NCI-H2107 (cell line): Measurements from ENCODE around the gene HAS3.
A peak's percentile ranks its signal among the peaks of the same experiment; 100 is the strongest.
"Not testable (repeated sequence)": the region's sequence is repeated elsewhere in the genome, so short reads cannot be mapped to it uniquely, and the experiment has no call there.

ENCODE experiments used
- DNase-seq: peaks from one replicate; lab custom pipeline; 2025; lab: John Stamatoyannopoulos, UW

HAS3 gene

GRCh38 chr16:69116906-69117305 is 11.5 kb downstream of the HAS3 start:
- DNase-seq = no peak

GRCh38 chr16:69118468-69118867 is 13.0 kb downstream of the HAS3 start:
- no peak for DNase-seq

- DNase-seq = no peak
These were observed 13.5 kb downstream of the HAS3 start for GRCh38 chr16:69118994-69119393.

GRCh38 chr16:69119536-69119935 is 14.1 kb downstream of the HAS3 start:
- no peak for DNase-seq

GRCh38 chr16:69120096-69120664 is 14.7 kb downstream of the HAS3 start:
- no peak for DNase-seq

- DNase-seq = peak; percentile 65
These were observed 18.5 kb downstream of the HAS3 start for GRCh38 chr16:69123910-69124309.

GRCh38 chr16:69124406-69124805 is 19.0 kb downstream of the HAS3 start:
- not testable (repeated sequence) for DNase-seq

- not testable (repeated sequence) for DNase-seq
These were observed 19.5 kb downstream of the HAS3 start for GRCh38 chr16:69124961-69125360.

GRCh38 chr16:69126221-69126620 is 20.8 kb downstream of the HAS3 start:
- DNase-seq = no peak

GRCh38 chr16:69126801-69127200 is 21.3 kb downstream of the HAS3 start:
- DNase-seq = not testable (repeated sequence)

- DNase-seq = no peak
These were observed 22.6 kb downstream of the HAS3 start for GRCh38 chr16:69127966-69128510.

- no peak for DNase-seq
These were observed 25.0 kb downstream of the HAS3 start for GRCh38 chr16:69130461-69130860.

- DNase-seq = no peak
These were observed 25.9 kb downstream of the HAS3 start for GRCh38 chr16:69131167-69131838.

- peak; percentile 59 for DNase-seq
These were observed 26.5 kb downstream of the HAS3 start for GRCh38 chr16:69131839-69132423.

GRCh38 chr16:69132424-69133252 is 27.2 kb downstream of the HAS3 start, which contains the start of the genes CHTF8 and UTP4:
CHTF8 (minus strand) TSS chr16:69132588; CDS start chr16:69121458, 11,130 bp downstream.
UTP4 (plus strand) TSS chr16:69132649; CDS start chr16:69133460, 811 bp downstream.
- peak; percentile 87 for DNase-seq

- no peak for DNase-seq
These were observed 28.0 kb downstream of the HAS3 start for GRCh38 chr16:69133373-69133954.

- no peak for DNase-seq
These were observed 33.2 kb downstream of the HAS3 start for GRCh38 chr16:69138608-69139007.

- not testable (repeated sequence) for DNase-seq
These were observed 34.0 kb downstream of the HAS3 start for GRCh38 chr16:69139464-69139863.

- DNase-seq = no peak
These were observed 35.6 kb downstream of the HAS3 start for GRCh38 chr16:69141014-69141413.

GRCh38 chr16:69141936-69142335 is 36.5 kb downstream of the HAS3 start:
- DNase-seq = no peak

- DNase-seq = no peak
These were observed 37.7 kb downstream of the HAS3 start for GRCh38 chr16:69143116-69143515.

- DNase-seq = no peak
These were observed 40.2 kb downstream of the HAS3 start for GRCh38 chr16:69145658-69146057.
